Measurements from ENCODE around the gene RRP36.
"Not testable (repeated sequence)": the region's sequence is repeated elsewhere in the genome, so short reads cannot be mapped to it uniquely, and the experiment has no call there.

Gene RRP36

GRCh38 chr6:42987533-42988451, 33.6 kb upstream of the RRP36 start:
- ChIA-PET POLR2A (interaction anchor here (1.0 kb wide), 1 partner anchor 23 kb away, joined by 3 read pairs; no protein-coding TSS in a partner anchor), CTCF (interaction anchor here (0.7 to 1.6 kb wide), 4 partner anchors 8 to 87 kb away, joined by 3 to 6 read pairs (median 4); partner anchors contain the start of gene PEX6)
- no peak overlapping the region for H3K4me3 ChIP-seq (ENCODE audit: low read depth, low read length)

GRCh38 chr6:42988486-42989020, 32.9 kb upstream of the RRP36 start:
- DNase-seq (ENCODE audit: low read depth, low spot score), result no peak
- ChIA-PET CTCF (interaction anchor here (1.1 to 1.6 kb wide), 3 partner anchors 8 to 87 kb away, joined by 4 to 6 read pairs (median 5); partner anchors contain the start of gene PEX6), POLR2A (interaction anchor here (1.0 kb wide), 1 partner anchor 24 kb away, joined by 3 read pairs; no protein-coding TSS in a partner anchor)
- no peak overlapping the region for H3K4me3 ChIP-seq (ENCODE audit: low read depth, low read length)
- TF ChIP-seq CTCF (IDR thresholded peaks at IDR 0.05; ENCODE audit: insufficient read depth, low read length, missing control alignments), result no peak

More at GRCh38 chr6:42987533-42988451, 33.6 kb upstream of the RRP36 start:
- no peak for DNase-seq (ENCODE audit: low read depth, low spot score)
- TF ChIP-seq CTCF (IDR thresholded peaks at IDR 0.05; ENCODE audit: insufficient read depth, low read length, missing control alignments), result no peak

- TF ChIP-seq CTCF (IDR thresholded peaks at IDR 0.05; ENCODE audit: insufficient read depth, low read length, missing control alignments), result no peak
- no peak for DNase-seq (ENCODE audit: low read depth, low spot score)
- ChIA-PET CTCF (no interaction called here), POLR2A (no interaction called here)
- H3K4me3 ChIP-seq (ENCODE audit: low read depth, low read length), result no peak overlapping the region
These were observed 31.5 kb upstream of the RRP36 start for GRCh38 chr6:42989923-42990322.

GRCh38 chr6:42993445-42993844, 28.0 kb upstream of the RRP36 start:
- H3K4me3 ChIP-seq (ENCODE audit: low read depth, low read length), result no peak overlapping the region
- TF ChIP-seq CTCF (IDR thresholded peaks at IDR 0.05; ENCODE audit: insufficient read depth, low read length, missing control alignments), result no peak
- no peak for DNase-seq (ENCODE audit: low read depth, low spot score)
- ChIA-PET POLR2A (interaction anchor here (1.0 kb wide), 1 partner anchor 16 kb away, joined by 4 read pairs; no protein-coding TSS in a partner anchor), CTCF (interaction anchor here (1.6 kb wide), 1 partner anchor 9 kb away, joined by 9 read pairs; the partner anchor contains the start of gene PPP2R5D)

GRCh38 chr6:42996513-42996912, 24.9 kb upstream of the RRP36 start:
- DNase-seq (ENCODE audit: low read depth, low spot score), result no peak
- no peak overlapping the region for H3K4me3 ChIP-seq (ENCODE audit: low read depth, low read length)
- POLR2A ChIA-PET, result interaction anchor here (0.6 to 1.2 kb wide), 4 partner anchors 11 to 176 kb away, joined by 3 to 4 read pairs (median 4); partner anchors contain the start of genes PEX6 and PPP2R5D
- no peak for TF ChIP-seq CTCF (IDR thresholded peaks at IDR 0.05; ENCODE audit: insufficient read depth, low read length, missing control alignments)
- CTCF ChIA-PET, result interaction anchor here (0.7 to 2.6 kb wide), 10 partner anchors 8 to 147 kb away, joined by 3 to 15 read pairs (median 4); no protein-coding TSS in a partner anchor

- POLR2A ChIA-PET, result interaction anchor here (1.4 kb wide), 1 partner anchor 19 kb away, joined by 4 read pairs; the partner anchor contains the start of gene PEX6
- CTCF ChIA-PET, result interaction anchor here (2.6 kb wide), 1 partner anchor 145 kb away, joined by 15 read pairs; no protein-coding TSS in a partner anchor
- not testable (repeated sequence) for DNase-seq (ENCODE audit: low read depth, low spot score); H3K4me3 ChIP-seq (ENCODE audit: low read depth, low read length)
These were observed 23.2 kb upstream of the RRP36 start for GRCh38 chr6:42998205-42998604.

All from AG04449 (cell line).